Endothelial cell of umbilical vein (primary cell): ENCODE measurements around the gene PDE8B.

Experiments used
- EZH2 ChIP-seq: IDR thresholded peaks from 2 replicates; pipeline ENCODE4 v1.6.1; 2012; ENCODE audit warnings: borderline replicate concordance, low read depth, mild to moderate bottlenecking, moderate library complexity, low read length, inconsistent platforms; ENCODE audit not compliant: severe bottlenecking
- FOS ChIP-seq: IDR thresholded peaks from 2 replicates; pipeline ENCODE4 v1.6.1; 2011; ENCODE audit warnings: mild to moderate bottlenecking, low read length, moderate library complexity, borderline replicate concordance; ENCODE audit not compliant: insufficient read depth
- POLR2A ChIP-seq: IDR thresholded peaks from 2 replicates; pipeline ENCODE4 v1.6.1; 2012; ENCODE audit warnings: low read depth, mild to moderate bottlenecking, control low read depth, low read length
- TF ChIP-seq, protein P1 (sequence below), 2 donors: IDR thresholded peaks; 1 replicate in 1 of 2; 2 replicates in 1 of 2; pipeline ENCODE4 v1.5.1; 2011; ENCODE audit warnings: low read length in 2 of 2, mild to moderate bottlenecking in 2 of 2, moderate library complexity in 2 of 2, control low read depth in 1 of 2, inconsistent platforms in 1 of 2, low read depth in 1 of 2; ENCODE audit not compliant: insufficient read depth in 1 of 2; ENCODE audit errors: extremely low read depth in 1 of 2
- TF ChIP-seq, protein P2 (sequence below): IDR thresholded peaks from 2 replicates; pipeline ENCODE4 v1.6.1; 2011; ENCODE audit not compliant: insufficient read depth, insufficient read length

DNA sequence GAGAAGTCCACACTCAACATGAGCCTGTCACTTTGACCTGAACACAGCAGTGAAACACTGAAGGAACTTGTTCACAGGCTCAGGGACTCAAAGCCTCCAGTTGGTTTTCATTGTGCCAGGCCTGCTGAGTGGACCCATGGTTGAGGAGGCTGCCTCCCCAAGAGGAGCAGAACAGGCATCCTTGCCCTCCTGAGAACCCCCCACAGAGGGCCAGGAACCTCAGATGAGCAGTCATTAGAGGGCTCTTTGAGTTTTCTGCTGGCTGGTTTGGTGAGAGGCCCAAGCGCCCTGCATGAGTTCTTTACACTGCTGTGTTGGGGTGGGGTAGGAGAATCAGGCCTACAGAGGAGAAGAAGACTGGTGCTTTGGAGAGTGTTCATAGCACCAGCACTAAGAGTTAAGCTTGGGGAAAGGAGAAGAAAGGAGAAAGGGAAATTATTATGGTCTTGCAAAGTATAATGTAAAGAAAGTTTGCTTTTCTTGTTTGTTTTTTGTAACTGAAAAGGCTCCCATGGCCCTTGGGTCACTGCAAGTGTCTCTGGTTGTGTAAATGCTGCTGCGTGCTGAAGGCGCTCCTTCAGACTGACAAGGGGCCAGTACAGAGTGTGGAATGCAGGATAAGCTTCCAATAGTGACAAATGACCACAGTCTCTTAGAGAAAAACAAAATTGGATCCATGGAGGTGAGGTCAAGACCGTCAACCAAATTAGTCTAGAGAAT is 100.2 kb downstream of the PDE8B start:
- TF ChIP-seq, protein P1, sequence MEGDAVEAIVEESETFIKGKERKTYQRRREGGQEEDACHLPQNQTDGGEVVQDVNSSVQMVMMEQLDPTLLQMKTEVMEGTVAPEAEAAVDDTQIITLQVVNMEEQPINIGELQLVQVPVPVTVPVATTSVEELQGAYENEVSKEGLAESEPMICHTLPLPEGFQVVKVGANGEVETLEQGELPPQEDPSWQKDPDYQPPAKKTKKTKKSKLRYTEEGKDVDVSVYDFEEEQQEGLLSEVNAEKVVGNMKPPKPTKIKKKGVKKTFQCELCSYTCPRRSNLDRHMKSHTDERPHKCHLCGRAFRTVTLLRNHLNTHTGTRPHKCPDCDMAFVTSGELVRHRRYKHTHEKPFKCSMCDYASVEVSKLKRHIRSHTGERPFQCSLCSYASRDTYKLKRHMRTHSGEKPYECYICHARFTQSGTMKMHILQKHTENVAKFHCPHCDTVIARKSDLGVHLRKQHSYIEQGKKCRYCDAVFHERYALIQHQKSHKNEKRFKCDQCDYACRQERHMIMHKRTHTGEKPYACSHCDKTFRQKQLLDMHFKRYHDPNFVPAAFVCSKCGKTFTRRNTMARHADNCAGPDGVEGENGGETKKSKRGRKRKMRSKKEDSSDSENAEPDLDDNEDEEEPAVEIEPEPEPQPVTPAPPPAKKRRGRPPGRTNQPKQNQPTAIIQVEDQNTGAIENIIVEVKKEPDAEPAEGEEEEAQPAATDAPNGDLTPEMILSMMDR (IDR thresholded peaks at IDR 0.05; ENCODE audit: extremely low read depth in 1 of 2, insufficient read depth in 1 of 2, low read depth in 1 of 2, low read length in 2 of 2), result no peak
- no peak for TF ChIP-seq POLR2A
- TF ChIP-seq EZH2, result no peak
- TF ChIP-seq, protein P2, sequence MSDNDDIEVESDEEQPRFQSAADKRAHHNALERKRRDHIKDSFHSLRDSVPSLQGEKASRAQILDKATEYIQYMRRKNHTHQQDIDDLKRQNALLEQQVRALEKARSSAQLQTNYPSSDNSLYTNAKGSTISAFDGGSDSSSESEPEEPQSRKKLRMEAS, result no peak
- no peak for TF ChIP-seq FOS
